ENCODE results near the gene AOPEP. TPM values are rescaled to one million over a fixed set of nuclear protein-coding genes. Genes with fewer than 3 reads are reported as not detected.

AOPEP gene
- total RNA-seq, 1 donor from 2014 or later = 75.3 TPM

- Histone ChIP-seq H3K9me3 (ENCODE audit: insufficient read depth, low read depth, low read length) (no peaks in the 10 kb centered on the region), H3K27ac (ENCODE audit: low read depth, low read length) (peak overlapping the region; percentile 57), H3K4me1 (ENCODE audit: insufficient read depth, low read length) (peaks cover 42% of the 10 kb centered on the region), H3K27me3 (ENCODE audit: insufficient read depth, low read length) (no peaks in the 10 kb centered on the region), H3K4me2 (ENCODE audit: low read length) (no peak overlapping the region), H4K20me1 (ENCODE audit: insufficient read depth, low read length) (no peaks in the 10 kb centered on the region), H3K79me2 (ENCODE audit: insufficient read depth, low read length) (no peaks in the 10 kb centered on the region), H3K36me3 (ENCODE audit: insufficient read depth, low read length) (no peaks in the 10 kb centered on the region), H2AFZ (ENCODE audit: low read depth, low read length) (no peak overlapping the region), H3K4me3 (ENCODE audit: insufficient read depth, low read depth, low read length) (no peak overlapping the region), H3K9ac (ENCODE audit: low read length) (peak overlapping the region; percentile 1)
- H3K27ac Mint-ChIP-seq (ENCODE audit: unreplicated experiment) = peak overlapping the region; percentile 86
- H3K4me1 Mint-ChIP-seq (ENCODE audit: low read depth, unreplicated experiment) = peaks cover 79% of the 10 kb centered on the region
- no peaks in the 10 kb centered on the region for H3K27me3 Mint-ChIP-seq (ENCODE audit: low read depth, unreplicated experiment)
- DNase-seq (ENCODE audit: low read depth) (no peak), FAIRE-seq (no peak)
- H3K36me3 Mint-ChIP-seq (ENCODE audit: low read depth, unreplicated experiment) = peaks cover 5% of the 10 kb centered on the region
- TF ChIP-seq CTCF (IDR thresholded peaks at IDR 0.05; ENCODE audit: insufficient read depth, low read depth, low read length) = no peak
- no peak for TF ChIP-seq EZH2 (IDR thresholded peaks at IDR 0.05; ENCODE audit: insufficient read depth, low read length)
- H3K4me3 Mint-ChIP-seq (ENCODE audit: unreplicated experiment) = no peak overlapping the region
- H3K9me3 Mint-ChIP-seq (ENCODE audit: unreplicated experiment) = peaks cover 7% of the 10 kb centered on the region
Measured at GRCh38 chr9:94909965-94910730, 183.6 kb downstream of the AOPEP start.

GRCh38 chr9:94911211-94911610, 184.7 kb downstream of the AOPEP start:
- Mint-ChIP-seq H3K27ac (ENCODE audit: unreplicated experiment) (no peak overlapping the region), H3K4me3 (ENCODE audit: unreplicated experiment) (no peak overlapping the region), H3K36me3 (ENCODE audit: low read depth, unreplicated experiment) (peaks cover 7% of the 10 kb centered on the region), H3K27me3 (ENCODE audit: low read depth, unreplicated experiment) (no peaks in the 10 kb centered on the region), H3K9me3 (ENCODE audit: unreplicated experiment) (peaks cover 7% of the 10 kb centered on the region), H3K4me1 (ENCODE audit: low read depth, unreplicated experiment) (peaks cover 75% of the 10 kb centered on the region)
- Histone ChIP-seq H3K9me3 (ENCODE audit: insufficient read depth, low read depth, low read length) (no peaks in the 10 kb centered on the region), H3K36me3 (ENCODE audit: insufficient read depth, low read length) (no peaks in the 10 kb centered on the region), H3K27ac (ENCODE audit: low read depth, low read length) (no peak overlapping the region), H2AFZ (ENCODE audit: low read depth, low read length) (no peak overlapping the region), H3K79me2 (ENCODE audit: insufficient read depth, low read length) (peaks cover 4% of the 10 kb centered on the region), H3K4me2 (ENCODE audit: low read length) (no peak overlapping the region), H3K4me1 (ENCODE audit: insufficient read depth, low read length) (peaks cover 42% of the 10 kb centered on the region), H4K20me1 (ENCODE audit: insufficient read depth, low read length) (no peaks in the 10 kb centered on the region), H3K9ac (ENCODE audit: low read length) (no peak overlapping the region), H3K27me3 (ENCODE audit: insufficient read depth, low read length) (no peaks in the 10 kb centered on the region), H3K4me3 (ENCODE audit: insufficient read depth, low read depth, low read length) (no peak overlapping the region)
- FAIRE-seq (no peak), DNase-seq (ENCODE audit: low read depth) (no peak)
- TF ChIP-seq EZH2 (IDR thresholded peaks at IDR 0.05; ENCODE audit: insufficient read depth, low read length) = no peak
- no peak for TF ChIP-seq CTCF (IDR thresholded peaks at IDR 0.05; ENCODE audit: insufficient read depth, low read depth, low read length)

Measured in astrocyte (in vitro differentiated cells and primary cell).